DOHH2 (cell line): ENCODE measurements around the gene PADI3.

Source experiments
- H3F3A ChIP-seq: fragments of 200-600 bp; sonication (generic), shearing (Covaris generic); 2 replicates; pipeline ENCODE4 v1.6.0; 2016; ENCODE audit warnings: antibody characterized with exemption, mild to moderate bottlenecking; ENCODE audit not compliant: control insufficient read depth, insufficient read depth
- H3K27ac ChIP-seq: fragments of 200-600 bp; sonication (generic); 2 replicates; pipeline ENCODE4 v1.5.1; 2014; ENCODE audit warnings: low read depth, mild to moderate bottlenecking, low read length, moderate library complexity
- H3K27me3 ChIP-seq: fragments of 200-600 bp; sonication (generic); 2 replicates; pipeline ENCODE4 v1.6.1; 2014; ENCODE audit warnings: mild to moderate bottlenecking, low read length, mixed read lengths; ENCODE audit not compliant: control insufficient read depth
- H3K36me3 ChIP-seq: fragments of 200-600 bp; sonication (generic); 2 replicates; pipeline ENCODE4 v1.6.1; 2014; ENCODE audit warnings: mild to moderate bottlenecking, low read length, moderate library complexity, mixed read lengths; ENCODE audit not compliant: control insufficient read depth
- H3K4me1 ChIP-seq: fragments of 200-600 bp; sonication (generic); 2 replicates; pipeline ENCODE4 v1.6.1; 2014; ENCODE audit warnings: mild to moderate bottlenecking, low read length, mixed read lengths; ENCODE audit not compliant: control insufficient read depth
- H3K4me2 ChIP-seq: fragments of 200-600 bp; sonication (generic); 2 replicates; pipeline ENCODE4 v1.6.0; 2014; ENCODE audit warnings: mild to moderate bottlenecking, low read length, moderate library complexity
- H3K4me3 ChIP-seq: fragments of 200-600 bp; sonication (generic); 2 replicates; pipeline ENCODE4 v1.5.1; 2014; ENCODE audit warnings: mild to moderate bottlenecking, low read length, mixed read lengths
- H3K79me2 ChIP-seq: fragments of 200-600 bp; sonication (generic); 2 replicates; pipeline ENCODE4 v1.6.1; 2014; ENCODE audit warnings: mild to moderate bottlenecking, low read length, mixed read lengths; ENCODE audit not compliant: control insufficient read depth
- H3K9me2 ChIP-seq: fragments of 200-600 bp; sonication (generic); replicated peaks from 2 replicates; pipeline ENCODE4 v1.6.1; 2014; ENCODE audit warnings: mild to moderate bottlenecking, low read length, mixed read lengths; ENCODE audit not compliant: control insufficient read depth
- H3K9me3 ChIP-seq: fragments of 200-600 bp; sonication (generic); 2 replicates; pipeline ENCODE4 v1.6.1; 2014; ENCODE audit warnings: antibody characterized with exemption, low read length, mixed read lengths; ENCODE audit not compliant: control insufficient read depth, insufficient read depth
- H4K20me1 ChIP-seq: fragments of 200-600 bp; sonication (generic); 2 replicates; pipeline ENCODE4 v1.6.0; 2014; ENCODE audit warnings: low read depth, mild to moderate bottlenecking, antibody characterized with exemption, low read length, moderate library complexity; ENCODE audit not compliant: control insufficient read depth, insufficient read depth
- CTCF ChIP-seq: fragments of 200-600 bp; sonication (generic); IDR thresholded peaks from one replicate; pipeline ENCODE4 v1.5.1; 2014; ENCODE audit warnings: antibody characterized with exemption, mild to moderate bottlenecking, low read depth, low read length; ENCODE audit not compliant: poor library complexity, severe bottlenecking
- EZH2phosphoT487 ChIP-seq: fragments of 200-600 bp; sonication (generic); IDR thresholded peaks from 2 replicates; pipeline ENCODE4 v1.6.1; 2017; ENCODE audit warnings: borderline replicate concordance, mild to moderate bottlenecking, antibody characterized with exemption, low read length, moderate library complexity, mixed read lengths

Gene PADI3

GRCh38 chr1:17270891-17271765 is 22.2 kb downstream of the PADI3 start:
- Histone ChIP-seq H3K4me2 (no peak overlapping the region), H3K36me3 (no peaks in the 10 kb centered on the region), H3K27ac (no peak overlapping the region), H3K9me3 (no peaks in the 10 kb centered on the region), H3K27me3 (no peaks in the 10 kb centered on the region), H3F3A (no peaks in the 10 kb centered on the region), H3K9me2 (no peaks in the 10 kb centered on the region), H4K20me1 (no peaks in the 10 kb centered on the region), H3K4me1 (no peaks in the 10 kb centered on the region), H3K4me3 (no peak overlapping the region), H3K79me2 (no peaks in the 10 kb centered on the region)
- TF ChIP-seq EZH2phosphoT487: no peak
- TF ChIP-seq CTCF: no peak

- Histone ChIP-seq H3K4me2 (no peak overlapping the region), H3K4me1 (no peaks in the 10 kb centered on the region), H3K27me3 (no peaks in the 10 kb centered on the region), H3F3A (no peaks in the 10 kb centered on the region), H3K36me3 (no peaks in the 10 kb centered on the region), H4K20me1 (no peaks in the 10 kb centered on the region), H3K9me3 (no peaks in the 10 kb centered on the region), H3K9me2 (no peaks in the 10 kb centered on the region), H3K4me3 (no peak overlapping the region), H3K27ac (no peak overlapping the region), H3K79me2 (no peaks in the 10 kb centered on the region)
- TF ChIP-seq CTCF (no peak), EZH2phosphoT487 (no peak)
Measured at GRCh38 chr1:17272066-17272465, 23.2 kb downstream of the PADI3 start.

GRCh38 chr1:17272646-17273045 is 23.7 kb downstream of the PADI3 start:
- TF ChIP-seq EZH2phosphoT487 (no peak), CTCF (no peak)

More at GRCh38 chr1:17272646-17273045, 23.7 kb downstream of the PADI3 start:
- Histone ChIP-seq H3F3A (no peaks in the 10 kb centered on the region), H3K9me3 (no peaks in the 10 kb centered on the region), H3K79me2 (no peaks in the 10 kb centered on the region), H3K4me1 (no peaks in the 10 kb centered on the region), H3K27me3 (no peaks in the 10 kb centered on the region), H4K20me1 (no peaks in the 10 kb centered on the region), H3K27ac (no peak overlapping the region), H3K4me2 (no peak overlapping the region), H3K9me2 (no peaks in the 10 kb centered on the region), H3K36me3 (no peaks in the 10 kb centered on the region), H3K4me3 (no peak overlapping the region)
